K562 (cell line): ENCODE data around the gene UQCC2. TPM values are rescaled to one million over a fixed set of nuclear protein-coding genes. Genes with fewer than 3 reads are reported as not detected.

Source experiments
- CAMTA2 ChIP-seq: fragments of 250-450 bp; sonication (Bioruptor Pico); conservative IDR thresholded peaks from 2 replicates; pipeline ENCODE4 v1.5.1; 2022
- CBFA2T3 ChIP-seq: fragments of 450-650 bp; IDR thresholded peaks from 2 replicates; pipeline ENCODE4 v1.6.1; 2017
- CC2D1A ChIP-seq: fragments of 450-650 bp; IDR thresholded peaks from 2 replicates; pipeline ENCODE4 v1.6.1; 2017; ENCODE audit warnings: mild to moderate bottlenecking
- FOXP4 ChIP-seq: sonication (generic); formaldehyde crosslinking; IDR thresholded peaks from 2 replicates; pipeline ENCODE4 v1.8.0; 2022; ENCODE audit warnings: mild to moderate bottlenecking, missing genetic modification reagents, borderline replicate concordance
- HDAC1 ChIP-seq, 2 experiments: fragments of 450-650 bp; IDR thresholded peaks; 2 replicates each; pipeline ENCODE4 v1.6.1; 2016 to 2017; ENCODE audit warnings: inconsistent platforms in 1 of 2, mild to moderate bottlenecking in 1 of 2, moderate library complexity in 1 of 2
- HNRNPL ChIP-seq: fragments of 200-400 bp; formaldehyde crosslinking; IDR thresholded peaks from 2 replicates; pipeline ENCODE4 v1.6.1; 2017; ENCODE audit warnings: low read depth, mild to moderate bottlenecking, low read length
- NUFIP1 ChIP-seq: fragments of 450-650 bp; IDR thresholded peaks from 2 replicates; pipeline ENCODE4 v1.6.1; 2018; ENCODE audit not compliant: partially characterized antibody
- RCOR1 ChIP-seq, 2 experiments: IDR thresholded peaks; 2 replicates each; pipeline ENCODE4 v1.6.1; 2012; ENCODE audit warnings: low read depth in 2 of 2, low read length in 2 of 2, borderline replicate concordance in 1 of 2, improper control_type of control experiment in 1 of 2
- RNF219 ChIP-seq: fragments of 250-450 bp; sonication (Bioruptor Pico); IDR thresholded peaks from 2 replicates; pipeline ENCODE4 v1.5.0; 2022; ENCODE audit warnings: mild to moderate bottlenecking
- SMAD3 ChIP-seq: fragments of 450-650 bp; formaldehyde crosslinking; conservative IDR thresholded peaks from 2 replicates; pipeline ENCODE4 v1.4.0; 2020; ENCODE audit warnings: mild to moderate bottlenecking
- SRSF3 ChIP-seq: fragments of 200-400 bp; formaldehyde crosslinking; IDR thresholded peaks from 2 replicates; pipeline ENCODE4 v1.6.1; 2016; ENCODE audit warnings: mild to moderate bottlenecking, low read length, moderate library complexity; ENCODE audit not compliant: insufficient read depth
- TCF3 ChIP-seq: sonication (generic); formaldehyde crosslinking; IDR thresholded peaks from 2 replicates; pipeline ENCODE4 v1.4.0; 2020; ENCODE audit warnings: mild to moderate bottlenecking, missing genetic modification reagents
- TEAD1 ChIP-seq, 2 experiments: fragments of 450-650 bp in 1 of 2; sonication (generic) in 1 of 2; formaldehyde crosslinking; IDR thresholded peaks; 2 replicates each; pipeline versions ENCODE4 v1.4.0 to v1.8.0; 2020 to 2022; ENCODE audit warnings: mild to moderate bottlenecking in 2 of 2, missing genetic modification reagents in 1 of 2
- ZMIZ1 ChIP-seq, 2 experiments: fragments of 150-350 bp in 1 of 2; IDR thresholded peaks; 2 replicates each; pipeline ENCODE4 v1.6.1; 2012 to 2016; ENCODE audit warnings: low read depth in 2 of 2, low read length in 2 of 2, mild to moderate bottlenecking in 1 of 2, moderate library complexity in 1 of 2
- ZNF668 ChIP-seq: fragments of 250-450 bp; sonication (Bioruptor Pico); IDR thresholded peaks from 2 replicates; pipeline ENCODE4 v1.8.0; 2022; ENCODE audit warnings: mild to moderate bottlenecking, inconsistent platforms
- ZNF740 ChIP-seq, 3 experiments: fragments of 200-800 bp in 1 of 3; sonication (Bioruptor generic) in 1 of 3; sonication (generic) in 1 of 3; formaldehyde crosslinking in 1 of 3; IDR thresholded peaks; 2 replicates each; pipeline versions ENCODE4 v1.6.1 to v1.8.0; 2016 to 2022; ENCODE audit warnings: mild to moderate bottlenecking in 2 of 3, missing compliant biosample characterization in 2 of 3, missing genetic modification characterization in 2 of 3, missing genetic modification reagents in 1 of 3
- polyA plus RNA-seq, 8 experiments: library from polyadenylated mRNA; depleted of rRNA in 4 of 8; stranded (reverse) in 5 of 8; unstranded in 3 of 8; fragments of >200 nt; fragmentation: Nextera tagmentation in 2 of 8; fragmentation: Illumina TruSeq in 1 of 8; extraction: Ambion mirVana in 2 of 8; extraction: Trizol in 1 of 8; gene quantifications; 2 replicates each; pipeline versions ENCODE4 v1.2.1 to v1.2.3, GENCODE V29; 2011 to 2014; ENCODE audit warnings: inconsistent platforms in 1 of 8, missing spikeins in 1 of 8
- total RNA-seq, 7 experiments: library from RNA; depleted of rRNA in 6 of 7; stranded (reverse); fragments of >200 nt in 6 of 7; fragmentation: Illumina TruSeq in 2 of 7; extraction: Trizol in 2 of 7; gene quantifications; 2 replicates each; pipeline versions ENCODE4 v1.2.1 to v1.2.3, GENCODE V29; 2011 to 2021; ENCODE audit warnings: low replicate concordance in 1 of 7

Gene UQCC2
- total and polyA plus RNA-seq, 9 of the 15 experiments (the other 6 are each of a cell fraction or from before 2014, with no cell fraction given): 58.5 to 927 (median 158) TPM

- no peak for TF ChIP-seq CAMTA2 (CRISPR knock-in tag)
- no peak for TF ChIP-seq SRSF3
- TF ChIP-seq ZNF668 (CRISPR knock-in tag): no peak
- TF ChIP-seq TEAD1 (CRISPR knock-in tag; IDR thresholded peaks at IDR 0.05): peak in 1 of 2 experiments; percentile 3; a peak in 1 of 4 replicates
- no peak for TF ChIP-seq HDAC1 (IDR thresholded peaks at IDR 0.05)
- no peak for TF ChIP-seq SMAD3
- no peak for TF ChIP-seq RNF219 (CRISPR knock-in tag)
- TF ChIP-seq NUFIP1: no peak
- no peak for TF ChIP-seq HNRNPL
- TF ChIP-seq TCF3: no peak
- TF ChIP-seq ZNF740 (CRISPR knock-in tag; IDR thresholded peaks at IDR 0.05): 0 out of 2 replicates have a peak, but pooled peaks have one; percentile 14
- no peak for TF ChIP-seq ZNF740 (tag; IDR thresholded peaks at IDR 0.05)
- no peak for TF ChIP-seq CBFA2T3
- no peak for TF ChIP-seq ZMIZ1 (IDR thresholded peaks at IDR 0.05; ENCODE audit: low read depth in 2 of 2, low read length in 2 of 2)
- 0 out of 4 replicates have a peak, but pooled peaks of 1 of the 2 experiments have one; percentile 3 for TF ChIP-seq RCOR1 (IDR thresholded peaks at IDR 0.05; ENCODE audit: borderline replicate concordance in 1 of 2, low read depth in 2 of 2, low read length in 2 of 2)
- peak; percentile 56; the same call in 1 of the 2 replicates for TF ChIP-seq FOXP4 (CRISPR knock-in tag)
- no peak for TF ChIP-seq CC2D1A
These were observed 991 bp downstream of the UQCC2 start (continued) for GRCh38 chr6:33710296-33711121.
